PC-3 (cell line): ENCODE data around the gene CTAG2. TPM values are rescaled to one million over a fixed set of nuclear protein-coding genes. Genes with fewer than 3 reads are reported as not detected.
"Not testable (repeated sequence)": the region's sequence is repeated elsewhere in the genome, so short reads cannot be mapped to it uniquely, and the experiment has no call there.

Source experiments
- ATAC-seq: fragments of 200-7000 bp; cut with Tn5 transposase; 2 replicates; pipeline ENCODE4 v1.9.1; 2020; ENCODE audit warnings: mild to moderate bottlenecking, moderate library complexity
- Bru-seq: library from RNA; stranded (reverse); fragments of 400-500 nt; gene quantifications from one replicate; lab custom pipeline; 2021; lab: Mats Ljungman, UMichigan
- BruChase-seq, 2 experiments: library from RNA; stranded (reverse); fragments of 400-500 nt; gene quantifications; one replicate each; lab custom pipeline; 2021; lab: Mats Ljungman, UMichigan
- BruUV-seq: library from RNA; stranded (reverse); fragments of 400-500 nt; replicated peaks from 2 replicates; lab custom pipeline; 2021; lab: Mats Ljungman, UMichigan
- CTCF ChIA-PET: fragments of 300-600 bp; sonication (Branson Sonifier 250); formaldehyde crosslinking; loops from one replicate; lab custom pipeline; 2022; ENCODE audit warnings: antibody characterized with exemption; lab: Charles Lee
- POLR2A ChIA-PET: fragments of 300-600 bp; sonication (Branson Sonifier 250); formaldehyde crosslinking; loops from one replicate; lab custom pipeline; 2022; ENCODE audit warnings: antibody characterized with exemption; ENCODE audit not compliant: unreplicated experiment; lab: Charles Lee
- DNase-seq: peaks from one replicate; pipeline ENCODE4 v3.0.0-alpha.2; 2015
- H2AFZ ChIP-seq: fragments of 300-600 bp; sonication (generic); 2 replicates; pipeline ENCODE4 v1.6.0; 2016; ENCODE audit warnings: antibody characterized with exemption, low read length
- H3F3A ChIP-seq: fragments of 300-600 bp; sonication (generic); one replicate; pipeline ENCODE4 v1.6.0; 2017; ENCODE audit warnings: antibody characterized with exemption, low read length, control low read depth, mild to moderate bottlenecking; ENCODE audit not compliant: unreplicated experiment
- H3K27ac ChIP-seq: fragments of 300-600 bp; sonication (generic); 2 replicates; pipeline ENCODE4 v1.5.1; 2016; ENCODE audit warnings: mild to moderate bottlenecking, low read length
- H3K27me3 ChIP-seq: fragments of 300-600 bp; sonication (generic); 2 replicates; pipeline ENCODE4 v1.6.1; 2016; ENCODE audit warnings: low read length, mixed read lengths
- H3K36me3 ChIP-seq: fragments of 300-600 bp; sonication (generic); 2 replicates; pipeline ENCODE4 v1.6.1; 2016; ENCODE audit warnings: low read depth, mixed run types, low read length, mixed read lengths
- H3K4me1 ChIP-seq: fragments of 300-600 bp; sonication (generic); 2 replicates; pipeline ENCODE4 v1.5.1; 2016; ENCODE audit warnings: low read length; ENCODE audit not compliant: insufficient read depth
- H3K4me2 ChIP-seq: fragments of 300-600 bp; sonication (generic); 2 replicates; pipeline ENCODE4 v1.6.0; 2016; ENCODE audit warnings: low read length
- H3K4me3 ChIP-seq: fragments of 300-600 bp; sonication (generic); 2 replicates; pipeline ENCODE4 v1.5.1; 2016; ENCODE audit warnings: mild to moderate bottlenecking, low read length, mixed read lengths
- H3K79me2 ChIP-seq: fragments of 300-600 bp; sonication (generic); 2 replicates; pipeline ENCODE4 v1.6.1; 2017; ENCODE audit warnings: low read length, mixed read lengths
- H3K9ac ChIP-seq: fragments of 300-600 bp; sonication (generic); 2 replicates; pipeline ENCODE4 v1.6.0; 2016; ENCODE audit warnings: mild to moderate bottlenecking, low read length
- H3K9me2 ChIP-seq: fragments of 300-600 bp; sonication (generic); replicated peaks from 2 replicates; pipeline ENCODE4 v1.6.1; 2016; ENCODE audit warnings: mixed run types, low read length, mixed read lengths
- H3K9me3 ChIP-seq: fragments of 300-600 bp; sonication (generic); 2 replicates; pipeline ENCODE4 v1.6.1; 2016; ENCODE audit warnings: low read length, mixed read lengths
- H4K20me1 ChIP-seq: fragments of 300-600 bp; sonication (generic); 2 replicates; pipeline ENCODE4 v1.6.1; 2016; ENCODE audit warnings: low read length, mixed read lengths
- CTCF ChIP-seq: fragments of 300-600 bp; sonication (generic); conservative IDR thresholded peaks from 2 replicates; pipeline ENCODE4 v1.5.1; 2017; ENCODE audit warnings: antibody characterized with exemption, low read depth, mild to moderate bottlenecking, low read length
- EZH2 ChIP-seq: fragments of 300-600 bp; sonication (generic); IDR thresholded peaks from one replicate; pipeline ENCODE4 v1.6.1; 2017; ENCODE audit warnings: antibody characterized with exemption, mild to moderate bottlenecking, low read length; ENCODE audit not compliant: unreplicated experiment
- EZH2phosphoT487 ChIP-seq: fragments of 300-600 bp; sonication (generic); IDR thresholded peaks from 2 replicates; pipeline ENCODE4 v1.6.1; 2018; ENCODE audit warnings: mild to moderate bottlenecking, antibody characterized with exemption, low read length, borderline replicate concordance
- intact Hi-C: fragments of 100-400 bp; cut with micrococcal nuclease; formaldehyde crosslinking; loops from 2 replicates; pipeline ENCODE4 v1.9.0; 2023
- long read RNA-seq: library from polyadenylated mRNA; unstranded; transcript quantifications from one replicate; pipeline ENCODE4 v2.0.0, GENCODE V29; 2021; ENCODE audit not compliant: unreplicated experiment
- total RNA-seq: library from RNA; depleted of rRNA; stranded (reverse); fragments of >200 nt; gene quantifications from 2 replicates; pipeline ENCODE4 v1.2.3, GENCODE V29; 2014; rRNA removed

CTAG2 gene
- total RNA-seq (not detected in 2 replicates), Bru-seq, nascent RNA (not detected), BruChase-seq, experiment 1, labeled RNA remaining after a 6-hour chase (not detected), BruChase-seq, experiment 2, labeled RNA remaining after a 2-hour chase (not detected)
- long read RNA-seq, result 0 reads

- H3K4me2 ChIP-seq, POLR2A ChIA-PET, ATAC-seq: not testable (repeated sequence)
Observed at GRCh38 chrX:154653413-154653812, at the start of gene CTAG2. Gene CTAG2, minus strand, starts transcription at chrX:154653579. Its CDS starts 64 bp downstream, at chrX:154653515.

GRCh38 chrX:154698630-154699248 lies 45.4 kb upstream of the CTAG2 start:
- H3K27me3 ChIP-seq, result no peaks in the 10 kb centered on the region
- ChIA-PET CTCF (no interaction called here), POLR2A (no interaction called here)
- H3K9ac ChIP-seq, result no peak overlapping the region
- no TSS peak for BruUV-seq
- H3K4me2 ChIP-seq, result no peak overlapping the region
- no peak overlapping the region for H2AFZ ChIP-seq
- TF ChIP-seq CTCF, result no peak
- ATAC-seq (no peak), DNase-seq (no peak)
- H3K27ac ChIP-seq, result no peak overlapping the region
- H3F3A ChIP-seq, result no peaks in the 10 kb centered on the region
- H3K4me1 ChIP-seq, result peaks cover 5% of the 10 kb centered on the region; the same call in 1 of the 2 replicates
- H3K9me2 ChIP-seq, result no peaks in the 10 kb centered on the region
- H4K20me1 ChIP-seq, result no peaks in the 10 kb centered on the region
- no peaks in the 10 kb centered on the region for H3K9me3 ChIP-seq
- H3K36me3 ChIP-seq, result no peaks in the 10 kb centered on the region
- no peaks in the 10 kb centered on the region for H3K79me2 ChIP-seq
- H3K4me3 ChIP-seq, result no peak overlapping the region
- intact Hi-C loops, result no loop called here

More at GRCh38 chrX:154653413-154653812, at the start of gene CTAG2:
- CTCF ChIA-PET, BruUV-seq, DNase-seq, intact Hi-C loops, H3K79me2 ChIP-seq, H3K36me3 ChIP-seq, H3K4me1 ChIP-seq, H3F3A ChIP-seq, H3K9me2 ChIP-seq, H3K4me3 ChIP-seq, H3K27me3 ChIP-seq, H3K27ac ChIP-seq, H3K9me3 ChIP-seq, H2AFZ ChIP-seq, H4K20me1 ChIP-seq, H3K9ac ChIP-seq: not testable (repeated sequence)

- Histone ChIP-seq H3K27me3 (no peaks in the 10 kb centered on the region), H3K4me3 (no peak overlapping the region), H3K4me2 (no peak overlapping the region), H3K36me3 (no peaks in the 10 kb centered on the region), H3F3A (no peaks in the 10 kb centered on the region), H2AFZ (no peak overlapping the region), H3K9ac (no peak overlapping the region), H3K27ac (no peak overlapping the region), H4K20me1 (no peaks in the 10 kb centered on the region), H3K4me1 (peaks cover 5% of the 10 kb centered on the region; the same call in 1 of the 2 replicates), H3K79me2 (no peaks in the 10 kb centered on the region), H3K9me2 (no peaks in the 10 kb centered on the region), H3K9me3 (no peaks in the 10 kb centered on the region)
- no peak for TF ChIP-seq CTCF
- no peak for TF ChIP-seq EZH2
- TF ChIP-seq EZH2phosphoT487, result no peak
- ChIA-PET POLR2A (no interaction called here), CTCF (no interaction called here)
- BruUV-seq, result no TSS peak
- ATAC-seq (no peak), DNase-seq (no peak)
- intact Hi-C loops, result no loop called here
Observed at GRCh38 chrX:154696676-154697045, 43.3 kb upstream of the CTAG2 start.
